Measurements from ENCODE around the gene GSDME.

GRCh38 chr7:24778543-24779282, 21.4 kb upstream of the GSDME start:
- TF ChIP-seq REST (tag by site-specific recombination; IDR thresholded peaks at IDR 0.05), result no peak
- no peak for TF ChIP-seq ZBTB7A (tag by site-specific recombination; IDR thresholded peaks at IDR 0.05; ENCODE audit: low read depth)

All from HEK293 (cell line).